Measurements from ENCODE around the gene TMEM151B.
"Not testable (repeated sequence)": the region's sequence is repeated elsewhere in the genome, so short reads cannot be mapped to it uniquely, and the experiment has no call there.

The TMEM151B gene

GRCh38 chr6:44269921-44270525 is at the start of gene TMEM151B:
Gene TMEM151B (plus strand): TSS chr6:44270450. CDS start chr6:44270743, 293 bp downstream.
- ATAC-seq = no peak

GRCh38 chr6:44220913-44221290 is 49.3 kb upstream of the TMEM151B start:
- ATAC-seq = no peak

GRCh38 chr6:44221291-44221960 is 48.8 kb upstream of the TMEM151B start:
- ATAC-seq = peak; percentile 37 to 41

GRCh38 chr6:44221961-44222335 is 48.3 kb upstream of the TMEM151B start:
- no peak for ATAC-seq

- peak in 1 of 2 donors; percentile 1 for ATAC-seq
Measured at GRCh38 chr6:44222486-44223318, 47.5 kb upstream of the TMEM151B start.

GRCh38 chr6:44223319-44224028 is 46.8 kb upstream of the TMEM151B start, which contains the start of gene SLC29A1:
Gene SLC29A1 (plus strand): TSS chr6:44223595. CDS start chr6:44227314, 3,719 bp downstream.
- ATAC-seq = peak; percentile 75 to 78

GRCh38 chr6:44224029-44224964 is 46.0 kb upstream of the TMEM151B start:
- peak; percentile 21 to 31 for ATAC-seq

GRCh38 chr6:44224965-44225305 is 45.3 kb upstream of the TMEM151B start:
- no peak for ATAC-seq

GRCh38 chr6:44225579-44226325 is 44.5 kb upstream of the TMEM151B start:
- ATAC-seq = no peak

- ATAC-seq = no peak
Measured at GRCh38 chr6:44226368-44227147, 43.7 kb upstream of the TMEM151B start.

GRCh38 chr6:44227148-44227793 is 43.0 kb upstream of the TMEM151B start:
- no peak for ATAC-seq

GRCh38 chr6:44228031-44228430 is 42.2 kb upstream of the TMEM151B start:
- ATAC-seq = no peak

GRCh38 chr6:44228433-44228832 is 41.8 kb upstream of the TMEM151B start:
- ATAC-seq = no peak

GRCh38 chr6:44228836-44229235 is 41.4 kb upstream of the TMEM151B start:
- ATAC-seq = no peak

- ATAC-seq = no peak
Measured at GRCh38 chr6:44229376-44230033, 40.7 kb upstream of the TMEM151B start.

GRCh38 chr6:44230034-44230675 is 40.1 kb upstream of the TMEM151B start:
- ATAC-seq = no peak

GRCh38 chr6:44231426-44231825 is 38.8 kb upstream of the TMEM151B start:
- ATAC-seq = not testable (repeated sequence)
